SK-N-SH treated with all-trans-retinoic acid at 6 μM for 48 hours (cell line): ENCODE data around the gene FKBP4.
A peak's percentile ranks its signal among the peaks of the same experiment; 100 is the strongest.

ENCODE experiments used
- ATAC-seq: fragments of 200-7000 bp; cut with Tn5 transposase; 3 replicates; pipeline ENCODE4 v1.9.1; 2020; ENCODE audit warnings: mild to moderate bottlenecking, moderate library complexity
- ARNTL ChIP-seq: fragments of 450-650 bp; formaldehyde crosslinking; IDR thresholded peaks from 2 replicates; pipeline ENCODE4 v1.5.0; 2020; ENCODE audit warnings: low read depth, mild to moderate bottlenecking, moderate library complexity, borderline replicate concordance
- BACH2 ChIP-seq: fragments of 250-450 bp; sonication (Bioruptor Pico); IDR thresholded peaks from 2 replicates; pipeline ENCODE4 v1.9.0; 2021; ENCODE audit warnings: mild to moderate bottlenecking, borderline replicate concordance
- CSDC2 ChIP-seq: fragments of 250-450 bp; sonication (Bioruptor Pico); IDR thresholded peaks from 2 replicates; pipeline ENCODE4 v1.5.0; 2020; ENCODE audit warnings: mild to moderate bottlenecking, moderate library complexity
- CSRNP3 ChIP-seq: fragments of 250-450 bp; sonication (Bioruptor Pico); IDR thresholded peaks from 2 replicates; pipeline ENCODE4 v1.5.1; 2021; ENCODE audit warnings: mild to moderate bottlenecking, moderate library complexity
- ESRRG ChIP-seq: fragments of 250-450 bp; sonication (Bioruptor Pico); IDR thresholded peaks from 2 replicates; pipeline ENCODE4 v1.6.1; 2021; ENCODE audit warnings: mild to moderate bottlenecking
- GLIS3 ChIP-seq: fragments of 250-450 bp; sonication (Bioruptor Pico); IDR thresholded peaks from 2 replicates; pipeline ENCODE4 v1.5.0; 2020; ENCODE audit warnings: mild to moderate bottlenecking, moderate library complexity
- ISL1 ChIP-seq: fragments of 250-450 bp; sonication (Bioruptor Pico); IDR thresholded peaks from 2 replicates; pipeline ENCODE4 v2.1.2; 2022; ENCODE audit warnings: mild to moderate bottlenecking, moderate library complexity
- OSR1 ChIP-seq: fragments of 250-450 bp; sonication (Bioruptor Pico); IDR thresholded peaks from 2 replicates; pipeline ENCODE4 v1.8.0; 2022; ENCODE audit warnings: moderate library complexity, mild to moderate bottlenecking, inconsistent platforms
- PATZ1 ChIP-seq: fragments of 250-450 bp; sonication (Bioruptor Pico); IDR thresholded peaks from 2 replicates; pipeline ENCODE4 v1.8.0; 2020; ENCODE audit warnings: mild to moderate bottlenecking, moderate library complexity, borderline replicate concordance
- PPARA ChIP-seq: fragments of 250-450 bp; sonication (Bioruptor Pico); IDR thresholded peaks from 2 replicates; pipeline ENCODE4 v1.5.0; 2020; ENCODE audit warnings: mild to moderate bottlenecking, borderline replicate concordance
- RARB ChIP-seq: fragments of 250-450 bp; sonication (Bioruptor Pico); IDR thresholded peaks from 2 replicates; pipeline ENCODE4 v1.8.0; 2021; ENCODE audit warnings: mild to moderate bottlenecking, moderate library complexity
- TCF4 ChIP-seq: fragments of 250-450 bp; sonication (Bioruptor Pico); IDR thresholded peaks from 2 replicates; pipeline ENCODE4 v1.8.0; 2021; ENCODE audit warnings: mild to moderate bottlenecking, moderate library complexity, borderline replicate concordance
- TOX ChIP-seq: fragments of 250-450 bp; sonication (Bioruptor Pico); IDR thresholded peaks from 2 replicates; pipeline ENCODE4 v1.8.0; 2021; ENCODE audit warnings: mild to moderate bottlenecking, moderate library complexity, borderline replicate concordance
- ZC3H10 ChIP-seq: fragments of 250-450 bp; sonication (Bioruptor Pico); IDR thresholded peaks from 2 replicates; pipeline ENCODE4 v1.5.1; 2021; ENCODE audit warnings: mild to moderate bottlenecking, moderate library complexity
- ZFP3 ChIP-seq: fragments of 250-450 bp; sonication (Bioruptor Pico); IDR thresholded peaks from 2 replicates; pipeline ENCODE4 v1.5.0; 2020; ENCODE audit warnings: mild to moderate bottlenecking, moderate library complexity
- ZFP30 ChIP-seq: fragments of 450-650 bp; formaldehyde crosslinking; IDR thresholded peaks from 2 replicates; pipeline ENCODE4 v1.5.0; 2022; ENCODE audit warnings: mild to moderate bottlenecking, moderate library complexity
- ZNF565 ChIP-seq: fragments of 450-650 bp; formaldehyde crosslinking; conservative IDR thresholded peaks from 2 replicates; pipeline ENCODE4 v1.5.0; 2020; ENCODE audit warnings: low read depth, mild to moderate bottlenecking, moderate library complexity
- ZNF70 ChIP-seq: fragments of 450-650 bp; formaldehyde crosslinking; IDR thresholded peaks from 2 replicates; pipeline ENCODE4 v1.5.0; 2020; ENCODE audit warnings: mild to moderate bottlenecking, moderate library complexity
- ZNF8 ChIP-seq: fragments of 450-650 bp; formaldehyde crosslinking; IDR thresholded peaks from 2 replicates; pipeline ENCODE4 v1.5.0; 2020; ENCODE audit warnings: mild to moderate bottlenecking, moderate library complexity
- TF ChIP-seq, protein P1 (sequence below): fragments of 250-450 bp; sonication (Bioruptor Pico); IDR thresholded peaks from 2 replicates; pipeline ENCODE4 v1.5.1; 2020; ENCODE audit warnings: low read depth, mild to moderate bottlenecking, moderate library complexity
- TF ChIP-seq, protein P2 (sequence below): fragments of 250-450 bp; sonication (Bioruptor Pico); IDR thresholded peaks from 2 replicates; pipeline ENCODE4 v1.8.0; 2021; ENCODE audit warnings: low read depth, mild to moderate bottlenecking, moderate library complexity, borderline replicate concordance

The FKBP4 gene

GRCh38 chr12:2812290-2813213, 17.8 kb downstream of the FKBP4 start, which contains the start of gene ITFG2:
Gene ITFG2 (plus strand): TSS chr12:2812668. CDS start chr12:2812761, 93 bp downstream.
- no peak for TF ChIP-seq ZNF565 (CRISPR knock-in tag)
- TF ChIP-seq, protein P1, sequence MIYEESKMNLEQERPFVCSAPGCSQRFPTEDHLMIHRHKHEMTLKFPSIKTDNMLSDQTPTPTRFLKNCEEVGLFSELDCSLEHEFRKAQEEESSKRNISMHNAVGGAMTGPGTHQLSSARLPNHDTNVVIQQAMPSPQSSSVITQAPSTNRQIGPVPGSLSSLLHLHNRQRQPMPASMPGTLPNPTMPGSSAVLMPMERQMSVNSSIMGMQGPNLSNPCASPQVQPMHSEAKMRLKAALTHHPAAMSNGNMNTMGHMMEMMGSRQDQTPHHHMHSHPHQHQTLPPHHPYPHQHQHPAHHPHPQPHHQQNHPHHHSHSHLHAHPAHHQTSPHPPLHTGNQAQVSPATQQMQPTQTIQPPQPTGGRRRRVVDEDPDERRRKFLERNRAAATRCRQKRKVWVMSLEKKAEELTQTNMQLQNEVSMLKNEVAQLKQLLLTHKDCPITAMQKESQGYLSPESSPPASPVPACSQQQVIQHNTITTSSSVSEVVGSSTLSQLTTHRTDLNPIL (CRISPR knock-in tag), result 0 out of 2 replicates have a peak, but pooled peaks have one; percentile 23
- peak; percentile 97 for ATAC-seq

- no peak for TF ChIP-seq CSDC2 (CRISPR knock-in tag)
- TF ChIP-seq TCF4, result no peak
- TF ChIP-seq ISL1 (CRISPR knock-in tag), result no peak
- no peak for TF ChIP-seq GLIS3 (CRISPR knock-in tag)
- TF ChIP-seq CSRNP3 (CRISPR knock-in tag), result no peak
- TF ChIP-seq TOX (CRISPR knock-in tag), result no peak
- no peak for TF ChIP-seq ESRRG (CRISPR knock-in tag)
- no peak for TF ChIP-seq OSR1 (CRISPR knock-in tag)
- no peak for TF ChIP-seq ZC3H10 (CRISPR knock-in tag)
- no peak for TF ChIP-seq ARNTL (CRISPR knock-in tag)
- no peak for TF ChIP-seq ZNF70 (CRISPR knock-in tag)
- TF ChIP-seq, protein P1 (CRISPR knock-in tag), result no peak
- no peak for TF ChIP-seq PATZ1 (CRISPR knock-in tag)
- no peak for TF ChIP-seq ZFP30 (CRISPR knock-in tag)
- no peak for TF ChIP-seq RARB (CRISPR knock-in tag)
- TF ChIP-seq ZNF565 (CRISPR knock-in tag), result no peak
- TF ChIP-seq ZNF8 (CRISPR knock-in tag), result no peak
- peak; percentile 81 for ATAC-seq
Measured at GRCh38 chr12:2813214-2814185, 18.7 kb downstream of the FKBP4 start.

- TF ChIP-seq PPARA (CRISPR knock-in tag), result no peak
- no peak for ATAC-seq
Measured at GRCh38 chr12:2819810-2820209, 25.0 kb downstream of the FKBP4 start.

GRCh38 chr12:2820432-2820831, 25.7 kb downstream of the FKBP4 start:
- ATAC-seq, result no peak
- TF ChIP-seq ZFP3 (no peak), BACH2 (CRISPR knock-in tag) (no peak)
- TF ChIP-seq, protein P2, sequence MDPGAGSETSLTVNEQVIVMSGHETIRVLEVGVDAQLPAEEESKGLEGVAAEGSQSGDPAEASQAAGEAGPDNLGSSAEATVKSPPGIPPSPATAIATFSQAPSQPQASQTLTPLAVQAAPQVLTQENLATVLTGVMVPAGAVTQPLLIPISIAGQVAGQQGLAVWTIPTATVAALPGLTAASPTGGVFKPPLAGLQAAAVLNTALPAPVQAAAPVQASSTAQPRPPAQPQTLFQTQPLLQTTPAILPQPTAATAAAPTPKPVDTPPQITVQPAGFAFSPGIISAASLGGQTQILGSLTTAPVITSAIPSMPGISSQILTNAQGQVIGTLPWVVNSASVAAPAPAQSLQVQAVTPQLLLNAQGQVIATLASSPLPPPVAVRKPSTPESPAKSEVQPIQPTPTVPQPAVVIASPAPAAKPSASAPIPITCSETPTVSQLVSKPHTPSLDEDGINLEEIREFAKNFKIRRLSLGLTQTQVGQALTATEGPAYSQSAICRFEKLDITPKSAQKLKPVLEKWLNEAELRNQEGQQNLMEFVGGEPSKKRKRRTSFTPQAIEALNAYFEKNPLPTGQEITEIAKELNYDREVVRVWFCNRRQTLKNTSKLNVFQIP, result no peak
